ENCODE results near the gene ARID3B.
"Not testable (repeated sequence)": the region's sequence is repeated elsewhere in the genome, so short reads cannot be mapped to it uniquely, and the experiment has no call there.

Gene ARID3B, protein sequence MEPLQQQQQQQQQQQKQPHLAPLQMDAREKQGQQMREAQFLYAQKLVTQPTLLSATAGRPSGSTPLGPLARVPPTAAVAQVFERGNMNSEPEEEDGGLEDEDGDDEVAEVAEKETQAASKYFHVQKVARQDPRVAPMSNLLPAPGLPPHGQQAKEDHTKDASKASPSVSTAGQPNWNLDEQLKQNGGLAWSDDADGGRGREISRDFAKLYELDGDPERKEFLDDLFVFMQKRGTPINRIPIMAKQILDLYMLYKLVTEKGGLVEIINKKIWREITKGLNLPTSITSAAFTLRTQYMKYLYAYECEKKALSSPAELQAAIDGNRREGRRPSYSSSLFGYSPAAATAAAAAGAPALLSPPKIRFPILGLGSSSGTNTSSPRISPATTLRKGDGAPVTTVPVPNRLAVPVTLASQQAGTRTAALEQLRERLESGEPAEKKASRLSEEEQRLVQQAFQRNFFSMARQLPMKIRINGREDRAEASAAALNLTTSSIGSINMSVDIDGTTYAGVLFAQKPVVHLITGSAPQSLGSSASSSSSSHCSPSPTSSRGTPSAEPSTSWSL

DNA sequence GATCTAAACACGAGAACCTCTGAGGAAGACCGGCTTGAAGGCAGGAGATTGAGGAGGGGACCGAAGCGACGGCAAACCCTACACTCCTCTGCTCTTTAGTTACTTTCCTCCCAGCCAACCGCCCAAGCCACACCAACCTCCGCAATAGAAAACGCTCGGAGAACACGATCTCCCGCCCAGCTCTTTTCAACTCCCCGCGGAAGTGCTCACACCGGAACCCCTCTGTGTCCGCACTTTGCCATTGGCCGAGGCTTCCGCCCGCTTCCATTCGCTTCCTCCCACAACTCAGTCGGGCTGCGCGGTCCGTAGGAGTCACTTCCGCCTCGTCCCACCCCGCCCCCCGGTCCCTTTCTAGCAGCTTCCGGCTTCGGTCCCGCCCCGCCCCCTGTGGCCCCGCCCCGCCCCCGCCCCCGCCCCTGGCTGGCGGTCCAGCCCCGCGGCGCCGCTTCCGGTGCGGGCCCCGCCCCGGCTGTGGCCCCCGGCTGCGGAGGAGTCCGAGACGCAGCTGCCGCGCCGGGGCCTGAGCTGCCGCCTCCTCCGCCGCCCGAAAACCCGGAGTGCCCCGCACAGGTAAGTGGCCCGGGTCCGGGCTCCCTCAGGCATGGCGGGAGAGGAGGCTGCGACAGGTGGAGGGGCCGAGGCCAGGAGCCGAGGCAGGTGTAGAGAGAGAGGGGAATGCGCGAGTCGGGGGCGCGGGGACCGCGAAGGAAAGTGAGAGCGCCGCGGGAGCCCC is at the start of gene ARID3B:
Gene ARID3B (plus strand): TSS at position 460 of the 733 bp plus-strand sequence. CDS start 2,717 bp downstream, outside the sequence.
- DNase-seq: peak; percentile 93

DNA sequence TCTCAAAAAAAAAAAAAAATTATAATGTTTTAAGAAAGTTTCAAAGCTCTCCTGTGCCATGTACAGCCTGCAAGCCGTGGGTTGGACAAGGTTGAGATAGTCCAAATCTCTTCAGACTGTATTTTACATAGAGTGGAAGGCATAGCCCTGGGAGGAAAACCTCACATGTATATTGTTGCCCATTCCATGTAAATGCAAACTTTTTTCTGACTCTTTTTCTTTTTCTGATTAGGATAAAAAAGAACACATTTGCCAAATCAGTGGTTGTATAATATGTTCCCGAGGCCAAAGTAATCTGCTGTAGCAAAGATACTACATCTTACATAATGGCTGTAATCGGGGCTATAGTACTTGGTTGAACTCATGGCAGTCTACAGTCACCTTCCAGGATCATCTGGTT is 44.4 kb upstream of the ARID3B start:
- no peak for DNase-seq

DNA sequence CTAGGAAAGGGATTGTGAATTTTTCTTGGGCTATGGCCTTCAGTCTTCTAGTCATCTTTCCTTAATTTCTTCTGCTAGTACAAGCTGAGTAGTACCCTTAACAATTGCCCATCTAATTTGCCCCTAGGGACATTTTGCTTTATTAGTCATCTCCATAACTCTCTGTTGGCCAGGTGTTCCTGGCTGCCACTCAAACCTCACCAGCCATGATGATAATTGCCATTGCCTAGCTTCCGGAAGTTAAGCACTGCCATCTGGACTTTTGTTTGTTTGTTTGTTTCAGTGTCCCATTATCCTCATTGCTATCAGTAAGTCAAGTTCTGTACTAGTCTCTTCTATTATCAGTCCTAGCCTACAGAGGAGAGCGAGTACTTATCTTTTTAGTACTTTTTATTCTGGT is 43.4 kb upstream of the ARID3B start:
- peak; percentile 57 for DNase-seq

DNA sequence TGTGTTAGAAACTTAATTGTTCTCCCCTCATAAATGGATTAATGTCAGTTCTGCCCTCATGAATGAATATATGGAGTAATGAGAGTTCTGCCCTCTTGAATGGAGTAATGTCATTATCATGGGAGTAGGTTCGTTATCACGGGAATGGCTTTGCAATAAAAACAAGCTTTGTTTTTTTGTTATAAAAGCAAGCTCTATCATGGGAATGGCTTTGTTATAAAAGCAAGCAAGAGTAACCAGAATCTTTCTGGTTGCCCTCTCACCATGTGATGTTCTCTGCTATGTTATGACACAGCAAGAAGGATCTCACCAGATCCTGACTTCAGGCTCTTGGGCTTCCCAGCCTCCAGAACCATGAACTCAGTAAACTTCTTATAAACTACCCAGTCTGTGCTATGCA is 41.7 kb upstream of the ARID3B start:
- DNase-seq: no peak

DNA sequence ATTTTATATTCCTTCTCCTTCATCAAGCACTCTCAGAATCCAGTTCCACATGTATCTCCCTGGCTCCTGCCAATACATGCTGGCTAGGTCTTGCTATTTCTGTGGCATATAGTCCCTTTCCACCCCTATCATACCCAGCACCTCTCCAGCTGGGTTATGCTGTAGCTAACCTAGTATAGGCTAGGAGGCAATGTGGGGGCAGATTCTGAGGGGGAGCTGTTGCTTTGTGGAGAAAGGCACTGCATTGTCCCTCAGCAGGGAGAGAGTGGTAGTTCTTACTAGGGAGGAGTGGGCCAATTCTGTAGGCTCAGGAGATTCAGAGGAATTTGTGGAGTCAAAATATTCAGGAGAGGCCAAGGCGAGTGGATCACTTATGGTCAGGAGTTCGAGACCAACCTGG is 40.6 kb upstream of the ARID3B start:
- no peak for DNase-seq

DNA sequence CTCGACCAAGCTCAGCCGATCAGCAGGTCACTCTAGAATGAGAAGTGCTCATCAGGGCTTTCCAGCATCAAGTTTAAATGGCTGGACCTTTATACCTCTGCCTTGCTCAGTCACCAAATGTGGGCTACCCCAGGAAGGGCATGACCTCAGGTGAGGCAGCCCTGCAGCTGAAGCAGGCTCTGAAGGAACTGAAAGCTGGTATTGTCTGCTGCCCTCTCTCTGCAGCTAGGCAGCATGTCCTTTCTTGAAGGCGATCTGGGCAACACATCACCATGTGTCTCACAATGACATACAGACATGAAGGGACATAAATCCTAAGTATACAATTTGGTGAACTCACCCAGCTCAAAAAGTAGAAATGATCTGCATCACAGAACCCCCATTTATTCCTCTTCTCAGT is 38.7 kb upstream of the ARID3B start:
- DNase-seq: no peak

DNA sequence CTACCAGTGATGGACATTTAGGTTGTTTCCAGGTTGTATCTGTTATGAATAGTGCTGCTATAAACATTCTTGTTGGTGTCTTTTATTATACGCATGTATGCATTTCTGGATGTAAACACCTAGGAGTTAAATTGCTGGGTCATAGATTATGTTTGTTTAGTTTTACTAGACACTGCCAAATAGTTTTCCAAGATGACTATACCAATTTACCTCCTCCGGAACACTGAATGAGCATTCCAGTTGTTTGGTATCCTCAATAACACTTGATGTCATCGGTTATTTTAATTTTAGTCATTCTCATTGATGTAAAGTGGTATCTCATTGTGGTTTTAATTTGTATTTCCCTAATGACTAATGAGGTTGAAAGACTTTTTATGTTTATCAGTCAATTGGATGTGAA is 36.6 kb upstream of the ARID3B start:
- no peak for DNase-seq

DNA sequence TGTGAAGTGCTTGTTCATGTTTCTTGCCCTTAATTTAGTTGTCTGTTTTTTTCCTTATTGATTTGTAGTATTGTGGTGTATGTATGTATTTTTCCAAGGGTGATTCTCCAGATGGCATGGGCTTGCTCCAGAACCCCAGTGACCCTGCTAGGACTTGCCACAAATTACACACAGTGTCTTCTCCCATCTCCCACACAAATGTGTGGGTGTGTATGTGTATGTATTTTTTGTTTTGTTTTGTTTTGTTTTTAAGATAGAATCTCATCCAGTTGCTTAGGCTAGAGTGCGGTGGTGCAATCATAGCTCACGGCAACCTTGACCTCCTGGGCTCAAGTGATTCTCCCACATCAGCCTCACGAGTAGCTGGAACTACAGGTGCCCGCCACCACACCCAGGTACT is 36.2 kb upstream of the ARID3B start:
- no peak for DNase-seq

DNA sequence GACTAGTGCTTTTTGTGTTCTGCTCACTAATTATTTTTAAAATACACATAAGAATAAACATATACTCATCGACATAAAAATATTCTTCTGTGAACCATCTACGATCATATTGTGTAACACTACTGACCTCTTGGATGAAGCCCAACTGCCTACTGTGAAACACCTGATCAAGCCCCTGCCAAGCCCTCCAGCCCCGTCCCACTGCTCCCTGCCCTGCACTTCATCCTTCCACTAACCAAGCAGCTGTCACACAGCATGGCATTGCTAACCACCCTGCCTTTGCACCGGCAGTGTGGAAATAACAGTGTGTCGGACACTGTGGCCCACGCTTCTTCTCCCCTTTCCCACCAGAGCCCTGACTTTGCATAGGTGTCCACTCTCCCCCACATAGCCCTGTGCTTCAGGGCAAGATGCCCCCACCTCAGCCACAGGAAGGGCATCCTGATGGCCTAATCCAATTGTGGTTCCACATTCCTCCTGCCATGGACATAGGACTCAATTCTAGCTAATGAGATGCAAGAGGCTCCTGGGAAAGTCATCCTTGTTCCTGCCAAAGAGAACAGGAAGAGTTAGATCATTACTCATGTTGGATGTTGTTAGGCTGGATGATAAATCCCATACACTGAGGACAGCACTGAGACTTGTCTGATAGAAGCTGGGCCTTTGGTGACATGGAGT is 35.0 kb upstream of the ARID3B start:
- no peak for DNase-seq

DNA sequence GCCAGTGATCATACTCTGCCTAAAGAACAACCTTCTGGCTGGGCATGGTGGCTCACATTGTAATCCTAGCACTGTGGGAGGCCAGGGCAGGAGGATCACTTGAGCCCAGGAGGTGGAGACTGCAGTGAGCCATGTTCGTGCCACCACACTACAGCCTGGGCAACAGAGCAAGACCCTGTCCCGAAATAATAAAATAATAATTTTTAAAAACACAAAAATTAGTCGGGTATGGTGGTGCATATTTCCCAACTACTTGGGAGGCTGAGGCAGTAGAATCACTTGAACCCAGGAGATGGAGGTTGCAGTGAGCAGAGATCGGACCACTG is 34.5 kb upstream of the ARID3B start:
- no peak for DNase-seq

DNA sequence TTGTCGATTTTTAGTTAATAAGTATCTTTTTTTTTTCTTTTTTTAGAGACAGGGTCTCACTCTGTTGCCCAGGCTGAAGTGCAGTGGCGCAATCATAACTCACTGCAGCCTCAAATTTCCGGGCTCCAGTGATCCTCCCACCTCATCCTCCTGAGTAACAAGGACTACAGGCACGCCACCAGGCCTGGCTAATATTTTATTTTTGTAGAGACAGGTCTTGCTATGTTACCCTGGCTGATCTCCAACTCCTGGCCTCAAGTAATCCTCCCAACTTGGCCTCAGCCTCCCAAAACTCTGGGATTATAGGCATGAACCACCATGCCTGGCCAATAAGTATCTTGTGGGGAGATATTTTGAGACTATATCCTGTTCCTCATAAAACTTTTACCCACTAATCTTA is 29.4 kb upstream of the ARID3B start:
- DNase-seq: no peak

DNA sequence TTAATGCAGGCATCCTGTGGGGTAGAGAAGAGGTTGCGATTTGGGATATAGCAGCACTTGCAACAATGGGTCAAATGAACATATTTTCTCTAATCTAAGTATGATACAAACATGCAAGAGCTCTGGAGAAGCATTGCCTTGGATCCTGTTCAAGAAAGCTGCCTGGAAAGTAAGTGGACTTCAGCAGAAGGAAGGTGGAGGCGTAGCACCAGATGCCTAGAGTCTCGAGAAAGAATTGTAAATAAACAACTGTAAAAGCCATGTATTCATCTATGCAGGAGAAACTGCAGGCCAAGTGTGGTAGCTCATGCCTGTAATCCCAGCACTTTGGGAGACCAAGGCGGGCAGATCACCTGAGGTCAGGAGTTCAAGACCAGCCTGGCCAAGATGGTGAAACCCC is 27.0 kb upstream of the ARID3B start:
- not testable (repeated sequence) for DNase-seq

DNA sequence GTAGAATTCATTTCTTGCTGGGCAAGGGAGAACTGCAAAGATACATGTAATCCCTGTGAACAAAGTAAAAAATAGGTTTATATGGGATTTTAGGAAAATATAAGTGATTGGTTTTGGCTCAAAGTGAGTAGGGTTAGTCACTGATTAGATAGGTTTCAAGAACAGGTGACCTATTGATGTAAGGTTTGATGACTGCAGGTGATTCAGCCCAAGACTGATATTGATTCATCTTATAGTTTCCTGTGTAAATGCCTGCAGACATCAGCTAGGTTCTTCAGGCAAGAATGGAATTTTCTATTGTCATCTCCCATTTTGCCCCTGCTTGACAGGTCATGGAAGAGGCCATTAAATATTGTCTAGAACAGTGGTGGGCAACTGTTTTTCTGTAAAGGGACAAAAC is 23.9 kb upstream of the ARID3B start:
- DNase-seq: no peak

DNA sequence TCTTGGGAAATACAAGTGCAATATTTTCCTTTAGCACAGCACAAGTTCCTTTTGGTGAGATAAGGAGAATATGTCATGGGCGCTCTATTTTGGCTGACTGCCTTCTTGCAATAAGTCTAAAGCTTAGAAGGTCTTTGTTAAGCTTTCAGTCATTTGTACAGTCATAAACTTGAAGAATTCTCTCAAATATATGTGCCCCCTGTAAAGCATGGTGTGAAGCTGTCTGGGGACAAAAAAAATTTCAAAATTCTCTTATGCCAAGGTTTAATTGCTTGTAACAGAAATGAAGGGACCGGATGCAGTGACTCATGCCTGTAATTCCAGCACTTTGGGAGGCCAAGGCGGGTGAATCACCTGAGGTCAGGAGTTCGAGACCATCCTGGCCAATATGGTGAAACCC is 21.7 kb upstream of the ARID3B start:
- no peak for DNase-seq

DNA sequence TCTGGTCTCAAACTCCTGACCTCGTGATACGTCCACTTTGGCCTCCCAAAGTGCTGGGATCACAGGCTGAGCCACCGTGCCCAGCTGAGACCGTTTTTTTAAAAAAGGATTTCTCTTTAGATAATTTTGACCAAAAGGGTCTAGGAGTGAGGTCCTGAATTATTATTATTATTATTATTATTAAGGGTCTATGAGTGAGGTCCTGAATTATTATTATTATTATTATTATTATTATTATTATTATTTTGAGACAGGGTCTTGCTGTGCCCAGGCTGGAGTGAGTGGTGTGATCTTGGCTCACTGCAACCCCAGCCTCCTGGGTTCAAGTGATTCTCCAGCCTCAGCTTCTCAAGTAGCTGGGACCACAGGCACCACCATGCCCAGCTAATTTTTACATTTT is 20.6 kb upstream of the ARID3B start:
- DNase-seq: no peak

DNA sequence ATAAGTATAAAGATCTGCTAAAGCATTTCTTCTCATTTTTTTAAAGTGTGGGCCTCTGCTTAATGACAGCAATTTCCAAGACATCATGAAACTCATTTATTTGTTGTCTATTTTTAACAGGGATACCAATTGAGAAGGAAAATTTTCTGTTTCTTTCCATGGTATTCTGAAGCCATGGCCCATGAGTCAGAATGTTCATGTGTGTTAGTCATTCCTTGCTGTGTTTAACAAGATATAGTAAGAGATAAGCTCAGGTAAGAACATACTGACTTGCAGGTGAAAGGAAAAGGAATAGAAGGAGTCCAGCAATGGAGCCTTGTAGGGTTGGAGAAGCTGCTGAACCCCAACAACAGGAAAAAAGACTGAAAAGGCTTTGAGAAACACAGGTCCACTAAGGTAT is 17.0 kb upstream of the ARID3B start:
- DNase-seq: no peak

DNA sequence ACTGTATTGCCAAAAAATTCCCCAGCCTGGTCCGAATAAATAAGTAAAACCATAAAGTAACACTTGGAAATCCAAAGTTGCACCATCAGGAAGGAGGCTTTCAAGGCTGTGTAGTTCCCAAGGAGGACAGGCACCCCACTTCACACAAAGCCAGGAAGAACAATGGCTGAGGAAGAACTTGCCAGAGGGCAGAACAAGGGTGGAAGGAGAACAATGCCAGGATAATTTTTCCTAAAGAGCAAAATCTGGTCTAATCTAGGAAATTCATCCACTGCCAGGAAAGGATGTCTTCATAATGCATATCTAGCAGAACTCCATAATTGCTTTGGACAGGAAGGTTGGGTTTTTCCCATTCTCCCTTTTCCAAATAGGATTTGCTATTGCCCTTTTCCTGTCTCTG is 15.7 kb upstream of the ARID3B start:
- no peak for DNase-seq

DNA sequence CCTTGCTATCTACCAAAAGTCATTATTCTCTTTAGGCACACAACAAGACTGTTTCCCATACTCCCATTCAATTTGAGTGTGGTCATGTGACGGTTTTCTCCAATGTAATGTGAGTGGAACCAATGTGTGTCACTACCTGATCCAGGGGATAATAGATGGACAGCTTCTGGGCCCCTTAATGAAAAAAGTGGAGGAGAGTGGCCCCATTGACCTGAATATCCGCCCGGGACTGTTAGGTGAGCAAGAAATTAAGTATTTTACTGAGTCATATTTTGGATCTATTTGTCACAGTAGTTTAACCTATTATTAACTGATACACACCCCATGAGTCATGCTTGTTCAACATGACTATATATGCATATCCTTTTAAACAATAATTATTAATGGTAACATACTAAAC is 15.1 kb upstream of the ARID3B start:
- DNase-seq: no peak

DNA sequence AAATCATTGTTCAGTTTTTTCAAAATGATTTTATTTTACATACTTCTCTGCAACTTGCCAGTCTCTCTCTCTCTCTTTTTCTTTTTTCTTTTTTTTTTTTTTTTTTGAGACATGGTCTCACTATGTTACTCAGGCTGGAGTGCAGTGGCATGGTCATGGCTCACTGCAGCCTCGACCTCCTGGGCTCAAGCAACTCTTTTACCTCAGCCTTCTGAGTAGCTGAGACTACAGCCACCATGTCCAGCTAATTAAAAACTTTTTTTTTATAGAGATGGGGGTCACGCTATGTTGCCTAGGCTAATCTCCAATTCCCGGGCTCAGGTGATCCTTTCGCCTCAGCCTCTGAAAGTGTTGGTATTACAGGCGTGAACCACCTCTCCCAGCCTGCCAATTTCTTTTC is 12.1 kb upstream of the ARID3B start:
- no peak for DNase-seq

DNA sequence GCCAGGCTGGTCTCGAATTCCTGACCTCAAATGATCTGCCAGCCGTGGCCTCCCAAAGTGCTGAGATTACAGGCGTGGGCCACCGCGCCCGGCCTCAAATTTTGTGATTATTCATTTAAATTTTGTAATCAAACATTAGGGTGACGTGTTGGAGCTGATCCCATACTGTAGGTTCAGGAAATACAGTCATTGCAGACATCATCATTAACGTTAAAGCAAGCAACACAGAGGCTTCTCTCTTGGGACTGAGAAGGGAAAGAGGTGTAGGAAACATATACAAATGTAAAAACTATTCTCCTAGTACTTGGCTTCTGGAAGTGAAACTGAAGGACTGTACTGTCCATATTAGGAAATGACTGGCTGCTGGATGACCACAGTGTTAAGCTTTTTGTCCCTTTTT is 11.1 kb upstream of the ARID3B start:
- DNase-seq: no peak

DNA sequence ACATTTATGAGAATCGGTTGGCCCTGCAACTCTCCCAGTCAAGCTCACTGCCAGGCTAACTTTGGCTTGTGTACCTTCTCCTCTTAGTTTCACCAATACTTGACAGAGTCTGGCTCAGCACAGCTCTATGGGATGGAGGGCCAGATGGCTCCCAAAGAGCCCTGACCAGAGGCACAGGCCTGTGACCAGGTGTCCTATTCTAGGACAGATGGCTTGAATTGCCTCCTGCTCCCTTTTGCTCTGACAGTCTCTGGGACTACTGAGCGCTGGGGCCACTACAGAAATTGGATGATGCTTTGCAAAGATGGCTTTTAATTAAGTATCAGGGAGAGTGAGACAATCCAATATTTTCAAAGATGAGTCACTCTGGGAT is 10.3 kb upstream of the ARID3B start:
- no peak for DNase-seq

DNA sequence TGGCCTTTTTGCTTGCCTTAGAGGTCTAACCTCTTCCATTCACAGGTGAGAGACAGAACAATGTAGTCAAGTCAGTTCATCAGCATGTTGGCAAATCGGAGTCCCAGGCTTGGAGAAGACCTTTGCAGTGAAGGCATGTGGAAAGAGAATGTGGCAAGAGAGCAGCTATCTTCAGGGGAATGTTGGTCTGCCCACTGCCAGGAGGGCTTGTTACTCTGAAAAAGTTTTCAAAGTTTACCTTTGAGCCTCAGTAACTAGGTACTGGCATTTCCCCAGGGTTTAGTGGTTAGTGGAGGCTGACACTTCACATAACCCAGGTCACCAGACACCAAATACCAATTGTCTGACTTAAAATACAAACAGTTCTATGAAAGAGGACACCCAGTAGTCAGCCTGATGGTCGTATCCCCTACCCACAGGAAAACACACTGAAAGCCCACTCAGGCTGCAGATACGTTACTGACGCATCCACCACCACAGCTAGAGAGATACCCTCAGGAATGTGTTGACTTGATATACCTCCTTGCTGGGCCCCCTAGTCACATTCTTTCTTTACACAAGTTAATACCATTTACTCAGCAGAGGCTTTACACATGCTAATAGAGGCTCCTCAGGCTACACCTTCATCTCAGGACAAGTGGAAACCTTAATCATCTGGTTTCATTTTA is 9.7 kb upstream of the ARID3B start:
- no peak for DNase-seq

DNA sequence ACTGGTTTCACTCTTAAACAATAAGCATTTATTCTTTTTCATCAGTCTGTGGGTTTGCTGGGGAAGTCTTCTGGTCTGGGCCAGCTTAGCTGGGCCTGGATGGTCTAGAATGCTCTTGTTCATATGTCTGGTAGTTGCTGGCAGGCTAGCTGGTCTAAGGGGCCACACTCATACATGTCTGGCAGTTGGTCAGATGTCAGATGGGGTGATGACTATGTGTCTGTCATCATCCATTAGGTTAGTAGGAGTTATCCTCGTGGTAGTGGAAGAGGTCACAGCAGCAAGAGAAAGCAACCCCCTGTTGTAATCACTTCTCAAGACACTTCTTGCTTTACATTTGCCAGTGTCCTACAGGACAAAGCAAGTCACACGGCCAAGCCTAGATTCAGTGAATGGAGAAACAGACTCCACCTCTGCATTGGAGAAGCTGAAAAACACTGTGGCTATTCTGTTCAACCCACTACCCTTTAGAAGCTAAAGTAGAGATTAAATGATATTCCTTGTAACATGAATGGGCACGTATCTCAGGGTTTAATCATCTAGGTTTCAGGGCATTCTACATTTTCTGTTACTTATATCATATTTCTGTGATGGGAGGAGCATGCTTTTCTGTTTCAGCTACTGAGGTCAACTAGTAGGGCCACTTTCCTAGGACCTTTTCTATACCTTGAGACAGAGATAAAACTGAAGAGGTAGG is 5.5 kb upstream of the ARID3B start:
- no peak for DNase-seq

Data from NCI-H446 treated with DMSO at 0.1 percent for 48 hours (cell line).